Hematopoietic multipotent progenitor cell treated with erythropoietin and hydrocortisone succinate and interleukin-3 and kit ligand, for 4 days (in vitro differentiated cells): ENCODE measurements around the gene ZBTB21.
"Not testable (repeated sequence)": the region's sequence is repeated elsewhere in the genome, so short reads cannot be mapped to it uniquely, and the experiment has no call there.

Source experiments
- DNase-seq: peaks from one replicate; pipeline ENCODE4 v3.0.0-alpha.2; 2015

ZBTB21 gene

GRCh38 chr21:41965461-41966013, 44.6 kb downstream of the ZBTB21 start:
- DNase-seq = no peak

- DNase-seq = no peak
These were observed 45.1 kb downstream of the ZBTB21 start for GRCh38 chr21:41965045-41965444.

DNA sequence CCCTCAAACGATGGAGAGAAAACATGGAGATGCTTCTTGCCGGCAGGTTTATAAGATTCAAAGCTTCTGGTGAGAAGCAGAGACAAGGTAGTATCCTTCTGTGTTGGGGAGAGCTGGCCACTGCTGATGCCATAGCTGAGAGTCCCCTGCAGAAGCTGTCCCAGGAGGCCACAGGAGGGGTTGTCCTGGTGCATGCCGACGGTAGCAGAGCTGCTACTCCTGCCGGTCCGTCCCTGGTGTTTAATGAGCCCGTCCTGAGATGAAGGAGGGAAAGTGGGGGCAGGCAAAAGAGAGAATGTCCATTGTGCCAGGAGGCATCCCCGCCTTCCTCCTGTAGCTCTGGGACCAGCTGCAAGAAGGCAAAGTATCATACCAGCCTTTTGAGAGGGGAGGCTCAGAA, 46.0 kb downstream of the ZBTB21 start:
- no peak for DNase-seq

DNA sequence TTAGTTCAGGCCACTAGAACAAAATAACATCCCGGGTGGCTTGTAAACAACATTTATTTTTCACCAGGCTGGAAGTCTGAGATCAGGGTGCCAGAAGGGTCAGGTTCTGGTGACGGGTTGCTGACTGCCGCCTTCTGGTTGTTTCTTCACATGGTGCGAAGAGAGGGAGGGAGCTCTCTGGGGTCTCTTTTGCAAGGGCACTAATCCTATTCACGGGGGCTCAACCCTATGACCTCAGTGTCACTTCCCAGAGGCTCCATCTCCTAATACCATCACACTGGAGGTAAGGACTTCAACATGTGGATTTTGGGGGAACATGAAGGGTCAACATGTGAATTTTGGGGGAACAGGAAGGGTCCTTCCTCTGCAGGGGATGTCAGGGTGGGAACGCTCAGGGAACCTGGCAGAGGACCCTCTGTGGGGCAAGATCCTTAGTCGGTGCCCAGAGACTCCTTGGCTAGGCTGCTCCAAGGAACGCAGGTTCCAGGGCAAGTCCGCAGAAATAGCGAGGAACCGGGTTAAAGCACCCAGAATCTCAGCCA, 47.7 kb downstream of the ZBTB21 start:
- no peak for DNase-seq

GRCh38 chr21:41961753-41962152, 48.4 kb downstream of the ZBTB21 start:
- no peak for DNase-seq

- no peak for DNase-seq
These were observed 48.9 kb downstream of the ZBTB21 start for GRCh38 chr21:41961282-41961701.

DNA sequence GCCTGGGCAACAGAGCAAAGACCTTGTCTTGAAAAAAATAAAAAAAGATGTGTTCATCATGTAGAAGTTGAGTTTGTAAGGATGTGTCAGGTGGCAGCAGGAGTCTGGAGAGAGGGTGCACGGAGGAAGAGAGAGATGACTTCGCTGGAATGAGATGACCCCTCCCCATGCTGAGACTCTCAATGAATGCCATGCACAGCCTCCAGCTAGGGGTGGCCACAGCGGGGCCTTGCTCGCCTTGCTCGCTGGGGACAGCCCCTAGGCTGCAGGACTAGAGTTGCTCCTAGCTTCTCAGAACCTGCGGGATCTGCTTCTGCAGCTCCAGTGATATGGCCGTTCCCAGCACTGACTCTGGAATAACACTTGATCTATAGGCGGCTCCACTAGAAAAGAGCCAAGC, 49.8 kb downstream of the ZBTB21 start:
- DNase-seq = no peak

- DNase-seq = not testable (repeated sequence)
These were observed 50.5 kb downstream of the ZBTB21 start for GRCh38 chr21:41959697-41960096.

- DNase-seq = no peak
These were observed 51.1 kb downstream of the ZBTB21 start for GRCh38 chr21:41958886-41959563.

GRCh38 chr21:41957991-41958766, 52.0 kb downstream of the ZBTB21 start:
- DNase-seq = peak; percentile 29

GRCh38 chr21:41956926-41957729, 53.0 kb downstream of the ZBTB21 start:
- peak; percentile 86 for DNase-seq

- no peak for DNase-seq
These were observed 54.6 kb downstream of the ZBTB21 start for GRCh38 chr21:41955516-41955915.

GRCh38 chr21:41954654-41955499, 55.3 kb downstream of the ZBTB21 start:
- DNase-seq = no peak

- DNase-seq = peak; percentile 85
These were observed 56.1 kb downstream of the ZBTB21 start, which contains the start of gene C2CD2 for GRCh38 chr21:41953831-41954653. TSS of gene C2CD2 (minus strand) at chr21:41954018. CDS start at chr21:41953648, 370 bp downstream.

GRCh38 chr21:41953249-41953830, 56.8 kb downstream of the ZBTB21 start:
- DNase-seq = peak; percentile 33

GRCh38 chr21:41952568-41953248, 57.5 kb downstream of the ZBTB21 start:
- DNase-seq = peak; percentile 48

DNA sequence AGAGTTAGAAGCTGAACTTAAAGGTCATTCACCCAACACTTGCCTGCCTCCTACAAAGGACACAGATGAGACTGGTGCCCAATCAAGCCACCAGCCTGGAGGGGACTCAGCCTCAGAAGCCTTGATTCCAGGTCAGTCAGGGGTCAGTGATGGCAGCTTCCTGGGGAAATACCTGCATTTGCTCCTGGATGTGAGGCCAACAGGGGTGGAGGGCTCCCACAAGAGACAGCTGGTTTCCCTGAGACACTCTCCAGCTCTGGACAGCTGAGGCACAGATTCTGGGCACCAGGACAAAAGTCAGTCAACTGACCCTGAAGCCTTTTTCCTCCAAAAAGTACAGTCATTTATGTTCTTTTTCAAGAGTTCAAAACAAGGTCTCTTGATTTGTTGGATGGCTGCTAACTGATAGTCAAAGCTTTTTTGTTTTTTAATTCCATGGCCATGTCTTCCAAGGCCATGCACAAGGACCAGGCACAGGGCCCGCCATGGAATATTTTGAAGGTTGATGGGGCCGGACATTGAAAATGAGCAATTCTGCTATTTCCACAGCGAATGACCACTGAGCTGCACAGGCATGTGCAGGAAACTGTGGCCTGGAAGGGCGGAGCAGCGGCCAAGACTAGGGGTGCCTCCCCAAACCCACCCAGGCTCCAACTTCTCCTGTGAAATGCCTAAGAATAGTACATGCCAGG, 58.1 kb downstream of the ZBTB21 start:
- no peak for DNase-seq

GRCh38 chr21:41950941-41951351, 59.2 kb downstream of the ZBTB21 start:
- DNase-seq = no peak

DNA sequence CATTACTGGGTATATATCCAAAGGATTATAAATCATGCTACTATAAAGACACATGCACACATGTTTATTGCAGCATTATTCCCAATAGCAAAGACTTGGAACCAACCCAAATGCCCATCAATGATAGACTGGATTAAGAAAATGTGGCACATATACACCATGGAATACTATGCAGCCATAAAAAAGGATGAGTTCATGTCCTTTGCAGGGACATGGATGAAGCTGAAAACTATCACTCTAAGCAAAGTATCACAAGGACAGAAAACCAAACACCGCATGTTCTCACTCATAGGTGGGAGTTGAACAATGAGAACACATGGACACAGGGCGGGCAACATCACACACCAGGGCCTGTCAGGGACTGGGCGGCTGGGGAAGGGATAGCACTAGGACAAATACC, 60.5 kb downstream of the ZBTB21 start:
- DNase-seq = not testable (repeated sequence)
